ENCODE results near the gene ZSCAN2.

Gene ZSCAN2

DNA sequence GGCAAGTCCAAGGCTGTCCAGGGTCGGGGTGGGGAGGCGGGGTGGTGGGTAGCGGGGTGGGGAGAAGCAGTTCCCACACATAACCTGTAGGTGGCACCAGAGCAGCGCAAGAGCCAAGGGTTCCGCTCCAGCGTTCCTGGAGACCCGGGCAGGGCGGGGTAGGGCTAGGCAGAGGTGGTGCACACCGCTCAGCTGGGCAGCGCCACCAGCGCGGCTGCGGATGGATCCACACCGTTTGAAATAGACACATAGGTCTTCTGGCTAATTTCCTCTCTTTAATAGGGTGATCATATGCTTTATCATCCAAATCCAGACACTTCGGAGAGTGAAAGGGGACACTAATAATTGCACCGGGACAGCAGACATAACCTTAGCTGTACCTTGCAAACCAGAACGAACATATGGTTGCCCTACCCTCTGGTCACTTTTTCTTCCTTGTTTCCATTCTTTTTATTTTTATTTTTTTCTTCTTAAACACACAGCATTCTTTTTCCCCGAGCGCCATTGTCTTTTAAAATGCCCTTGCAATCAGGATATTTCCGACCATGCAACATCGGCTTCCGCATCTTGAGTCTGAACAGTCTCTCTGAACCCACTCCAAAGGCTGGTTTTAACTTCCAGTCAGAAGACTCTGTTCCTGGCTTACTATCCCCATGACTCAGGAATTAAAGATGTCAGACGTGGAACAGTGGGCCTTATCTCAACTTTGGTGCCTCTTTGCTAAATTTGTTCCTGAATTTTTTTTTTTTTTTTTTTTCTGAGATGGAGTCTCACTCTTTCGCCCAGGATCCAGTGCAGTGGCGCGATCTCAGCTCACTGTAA is 12.5 kb upstream of the ZSCAN2 start:
- H3K9me3 Mint-ChIP-seq: no peaks in the 10 kb centered on the region
- H3K27me3 Mint-ChIP-seq (ENCODE audit: low read depth): peaks cover 21% of the 10 kb centered on the region
- peaks cover 3% of the 10 kb centered on the region for H3K4me1 Mint-ChIP-seq (ENCODE audit: low read depth)
- H3K36me3 Mint-ChIP-seq (ENCODE audit: low read depth): no peaks in the 10 kb centered on the region
- peak overlapping the region; percentile 25 for H3K4me3 Mint-ChIP-seq
- H3K27ac Mint-ChIP-seq: no peak overlapping the region

DNA sequence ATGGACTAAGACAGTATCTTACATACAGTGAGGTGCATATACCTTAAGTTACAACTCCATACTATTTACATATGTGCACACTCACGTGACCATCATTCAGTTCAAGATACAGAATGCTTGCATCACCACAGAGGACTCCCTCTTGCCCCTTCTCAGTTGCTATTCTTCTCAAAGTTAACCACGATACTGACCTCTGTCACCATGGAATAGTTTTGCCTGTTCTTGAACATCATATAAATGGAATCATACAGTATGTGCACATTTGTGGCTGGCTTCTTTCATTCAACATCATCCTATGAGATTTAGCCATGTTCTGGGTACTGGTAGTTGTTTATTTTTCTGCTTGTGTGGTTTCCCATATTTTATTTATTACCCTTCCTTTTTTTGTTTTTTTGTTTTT is 10.4 kb upstream of the ZSCAN2 start:
- Mint-ChIP-seq H3K27me3 (ENCODE audit: low read depth) (peaks cover 13% of the 10 kb centered on the region), H3K4me1 (ENCODE audit: low read depth) (peaks cover 9% of the 10 kb centered on the region), H3K9me3 (no peaks in the 10 kb centered on the region), H3K4me3 (no peak overlapping the region), H3K27ac (no peak overlapping the region), H3K36me3 (ENCODE audit: low read depth) (no peaks in the 10 kb centered on the region)

DNA sequence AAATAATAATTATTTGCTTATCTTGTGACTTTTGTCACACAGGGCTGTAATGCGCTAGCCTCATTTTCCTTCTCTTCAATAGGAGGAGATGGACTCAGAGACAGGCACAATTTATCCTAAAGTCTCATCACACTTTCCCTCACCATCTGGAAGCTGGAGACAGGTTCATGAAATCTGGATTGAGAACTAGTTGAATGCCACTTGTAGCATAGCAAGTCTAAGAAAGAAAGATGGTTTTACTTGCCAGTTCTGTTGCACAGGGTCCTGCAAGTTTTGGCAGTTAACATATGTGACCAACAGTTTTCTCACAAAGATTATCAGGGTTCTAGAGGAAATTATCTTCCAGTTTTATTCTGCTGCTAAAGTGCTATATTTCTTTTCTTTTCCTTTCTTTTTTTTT is 9.0 kb upstream of the ZSCAN2 start:
- Mint-ChIP-seq H3K4me1 (ENCODE audit: low read depth) (peaks cover 9% of the 10 kb centered on the region), H3K4me3 (no peak overlapping the region), H3K36me3 (ENCODE audit: low read depth) (no peaks in the 10 kb centered on the region), H3K27me3 (ENCODE audit: low read depth) (peaks cover 4% of the 10 kb centered on the region), H3K9me3 (no peaks in the 10 kb centered on the region), H3K27ac (no peak overlapping the region)

DNA sequence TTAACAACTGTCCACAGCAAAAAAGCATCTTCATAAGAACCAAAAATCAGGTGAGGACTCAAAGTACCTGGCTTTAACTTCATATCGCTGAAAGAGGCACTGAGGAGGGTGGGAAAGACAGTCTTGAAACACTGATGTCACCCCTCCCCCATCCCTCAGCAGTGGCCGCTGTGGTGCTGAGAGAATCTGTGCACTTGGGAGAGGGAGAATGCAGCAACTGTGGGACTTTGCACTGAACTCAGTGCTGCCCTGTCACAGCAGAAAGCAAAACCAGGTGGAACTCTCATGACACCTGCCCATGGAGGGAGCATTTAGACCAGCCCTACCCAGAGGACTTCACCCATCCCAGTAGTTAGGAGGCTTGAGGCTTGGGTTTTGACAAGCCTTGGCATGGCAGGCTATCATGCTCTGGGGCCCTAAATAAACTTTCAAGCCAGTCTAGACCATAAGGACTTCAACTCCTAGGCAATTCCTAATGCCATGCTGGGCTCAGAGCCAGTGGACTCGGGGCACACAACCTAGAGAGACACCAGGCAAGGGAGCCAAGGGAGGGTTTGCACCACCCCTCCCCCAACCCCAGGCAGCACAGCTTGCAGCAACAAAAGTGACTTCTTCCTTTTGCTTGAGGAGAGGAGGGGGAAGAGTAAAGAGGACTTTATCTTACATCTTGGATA is 6.1 kb upstream of the ZSCAN2 start:
- Mint-ChIP-seq H3K9me3 (no peaks in the 10 kb centered on the region), H3K4me1 (ENCODE audit: low read depth) (peaks cover 32% of the 10 kb centered on the region), H3K27ac (no peak overlapping the region), H3K27me3 (ENCODE audit: low read depth) (peaks cover 4% of the 10 kb centered on the region), H3K36me3 (ENCODE audit: low read depth) (no peaks in the 10 kb centered on the region), H3K4me3 (no peak overlapping the region)

DNA sequence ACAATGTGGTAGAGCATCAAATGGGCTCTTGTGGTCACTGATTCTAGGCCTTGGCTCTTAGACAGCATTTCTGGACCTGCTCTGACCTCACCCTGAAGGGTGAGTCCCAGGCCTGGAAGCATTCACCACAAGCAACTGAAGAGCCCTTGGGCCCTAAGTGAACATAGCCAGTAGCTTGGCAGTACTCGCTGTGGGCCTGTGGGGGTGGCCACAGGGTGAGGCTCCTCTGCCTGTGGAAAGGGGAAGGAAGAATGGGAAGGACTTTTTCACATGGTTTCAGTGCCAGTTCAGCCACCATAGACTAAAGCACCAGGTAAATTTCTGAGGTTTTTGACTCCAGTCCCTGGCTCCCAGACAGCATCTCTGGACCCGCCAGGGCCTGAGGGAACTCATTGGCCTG is 5.1 kb upstream of the ZSCAN2 start:
- peaks cover 4% of the 10 kb centered on the region for H3K27me3 Mint-ChIP-seq (ENCODE audit: low read depth)
- no peak overlapping the region for H3K27ac Mint-ChIP-seq
- H3K36me3 Mint-ChIP-seq (ENCODE audit: low read depth): no peaks in the 10 kb centered on the region
- H3K4me3 Mint-ChIP-seq: no peak overlapping the region
- H3K9me3 Mint-ChIP-seq: no peaks in the 10 kb centered on the region
- H3K4me1 Mint-ChIP-seq (ENCODE audit: low read depth): peaks cover 39% of the 10 kb centered on the region

DNA sequence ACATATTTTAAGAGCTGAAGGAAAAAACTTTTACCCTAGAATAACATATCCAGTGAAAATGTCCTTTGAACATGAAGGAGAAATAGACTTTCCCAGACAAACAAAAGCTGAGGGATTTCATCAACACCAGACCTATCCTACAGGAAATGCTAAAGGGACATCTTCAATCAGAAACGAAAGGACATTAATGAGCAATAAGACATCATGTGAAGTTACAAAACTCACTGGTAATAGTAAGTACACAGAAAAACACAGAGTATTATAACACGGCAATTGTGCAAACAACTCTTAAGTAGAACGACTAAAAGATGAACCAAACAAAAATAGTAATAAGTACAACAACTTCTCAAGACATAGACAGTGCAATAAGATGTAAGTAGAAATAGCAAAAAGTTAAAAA is 3.5 kb upstream of the ZSCAN2 start:
- Mint-ChIP-seq H3K4me1 (ENCODE audit: low read depth) (peaks cover 43% of the 10 kb centered on the region), H3K4me3 (no peak overlapping the region), H3K27ac (no peak overlapping the region), H3K27me3 (ENCODE audit: low read depth) (peaks cover 4% of the 10 kb centered on the region), H3K36me3 (ENCODE audit: low read depth) (no peaks in the 10 kb centered on the region), H3K9me3 (no peaks in the 10 kb centered on the region)

DNA sequence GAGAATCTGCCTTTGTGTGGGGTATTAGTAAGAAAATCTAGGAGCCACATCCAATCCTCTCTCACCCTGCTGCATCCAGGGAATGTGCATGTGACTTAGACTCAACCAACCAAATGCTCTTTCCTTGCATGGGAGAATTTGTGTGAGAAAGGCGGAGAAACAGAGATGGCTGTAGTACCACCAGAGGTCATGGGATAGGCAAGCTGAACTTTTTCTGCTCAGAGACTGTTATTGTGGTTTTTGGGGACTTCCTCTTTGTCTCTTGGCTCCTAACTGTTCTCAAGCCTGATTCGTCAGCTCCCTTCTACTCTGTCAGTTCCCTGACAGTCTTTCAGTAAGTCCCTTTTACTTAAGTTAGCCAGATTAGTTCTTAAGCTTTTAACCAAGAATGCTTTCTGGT is 2.6 kb upstream of the ZSCAN2 start:
- H3K9me3 Mint-ChIP-seq: no peaks in the 10 kb centered on the region
- no peaks in the 10 kb centered on the region for H3K27me3 Mint-ChIP-seq (ENCODE audit: low read depth)
- H3K4me3 Mint-ChIP-seq: no peak overlapping the region
- H3K4me1 Mint-ChIP-seq (ENCODE audit: low read depth): peaks cover 43% of the 10 kb centered on the region
- no peaks in the 10 kb centered on the region for H3K36me3 Mint-ChIP-seq (ENCODE audit: low read depth)
- peak overlapping the region; percentile 18 for H3K27ac Mint-ChIP-seq

DNA sequence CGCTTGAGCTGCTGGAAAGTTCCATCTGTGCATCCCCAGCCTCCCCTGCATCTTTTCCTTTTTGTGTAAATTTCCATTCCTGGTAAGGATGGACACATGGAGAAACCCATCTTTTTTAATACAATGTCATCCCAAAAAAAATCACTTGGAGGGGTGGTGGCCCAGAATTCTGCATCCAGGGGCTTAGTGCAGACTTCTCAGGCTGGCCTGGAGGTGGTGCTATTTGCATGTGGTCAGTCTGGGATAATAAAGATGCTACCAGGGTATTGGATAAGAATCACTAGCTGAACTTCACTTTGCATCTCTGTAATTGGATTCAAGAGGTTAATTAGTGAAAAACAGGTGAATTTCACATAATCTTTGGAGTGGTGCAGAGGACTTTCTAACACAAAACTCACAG is 1.8 kb upstream of the ZSCAN2 start:
- H3K27me3 Mint-ChIP-seq (ENCODE audit: low read depth): no peaks in the 10 kb centered on the region
- H3K4me1 Mint-ChIP-seq (ENCODE audit: low read depth): peaks cover 44% of the 10 kb centered on the region
- H3K27ac Mint-ChIP-seq: peak overlapping the region; percentile 18
- H3K9me3 Mint-ChIP-seq: no peaks in the 10 kb centered on the region
- H3K36me3 Mint-ChIP-seq (ENCODE audit: low read depth): peaks cover 3% of the 10 kb centered on the region
- peak overlapping the region; percentile 60 for H3K4me3 Mint-ChIP-seq

DNA sequence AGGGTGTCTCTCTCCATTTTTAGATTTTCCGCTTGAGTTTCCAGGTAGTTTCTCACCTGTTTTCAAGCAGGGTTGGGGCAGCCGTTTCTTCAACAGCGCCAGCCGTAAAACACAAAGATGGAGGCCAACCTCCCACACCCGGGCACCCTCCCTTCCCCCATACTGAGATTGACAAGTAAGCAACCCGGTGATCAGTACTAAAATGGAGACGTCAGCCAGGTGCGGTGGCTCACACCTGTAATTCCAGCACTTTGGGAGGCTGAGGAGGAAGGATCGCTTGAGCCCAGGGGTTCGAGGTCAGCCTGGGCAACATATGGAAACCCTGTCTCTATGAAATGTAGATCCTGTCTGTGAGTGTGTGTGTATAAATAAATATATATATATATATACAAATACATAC is 903 bp upstream of the ZSCAN2 start:
- Mint-ChIP-seq H3K4me1 (ENCODE audit: low read depth) (peaks cover 44% of the 10 kb centered on the region), H3K27ac (no peak overlapping the region), H3K4me3 (peak overlapping the region; percentile 60), H3K9me3 (no peaks in the 10 kb centered on the region), H3K27me3 (ENCODE audit: low read depth) (no peaks in the 10 kb centered on the region), H3K36me3 (ENCODE audit: low read depth) (peaks cover 7% of the 10 kb centered on the region)

DNA sequence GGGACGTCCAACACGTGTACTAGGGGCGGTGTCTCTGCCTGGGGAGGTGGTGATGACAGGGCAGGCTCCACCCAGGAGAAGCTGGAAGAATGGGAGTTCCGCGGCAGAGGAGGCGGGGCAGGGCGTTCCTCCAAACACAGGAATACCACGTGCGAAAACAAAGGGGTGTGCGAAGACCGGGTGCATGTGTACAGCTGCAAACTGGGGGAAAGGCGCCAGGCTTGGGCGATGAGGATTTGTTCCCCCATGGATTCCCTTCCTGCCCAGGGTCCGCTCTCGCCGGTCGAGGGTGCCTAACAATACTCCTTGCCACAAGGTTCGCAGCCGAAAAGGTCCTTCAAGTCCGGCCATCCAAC is 500 bp upstream of the ZSCAN2 start:
- peaks cover 48% of the 10 kb centered on the region for H3K4me1 Mint-ChIP-seq (ENCODE audit: low read depth)
- H3K36me3 Mint-ChIP-seq (ENCODE audit: low read depth): peaks cover 10% of the 10 kb centered on the region
- peak overlapping the region; percentile 68 for H3K27ac Mint-ChIP-seq
- H3K4me3 Mint-ChIP-seq: peak overlapping the region; percentile 88
- H3K9me3 Mint-ChIP-seq: no peaks in the 10 kb centered on the region
- no peaks in the 10 kb centered on the region for H3K27me3 Mint-ChIP-seq (ENCODE audit: low read depth)

DNA sequence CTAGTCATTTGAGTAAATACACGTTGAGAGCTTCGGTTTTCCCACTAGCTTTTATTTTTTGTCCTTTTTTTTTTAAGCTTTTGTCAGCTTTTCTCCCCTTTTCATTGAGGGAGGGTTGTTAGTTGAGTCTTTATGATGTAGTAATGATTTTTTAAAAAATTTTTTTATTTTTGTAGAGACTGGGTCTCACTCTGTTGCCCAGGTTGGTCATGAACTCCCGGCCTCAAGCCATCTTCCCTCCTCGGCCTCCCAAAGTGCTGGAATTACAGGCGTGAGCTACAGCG is 688 bp downstream of the ZSCAN2 start:
- Mint-ChIP-seq H3K36me3 (ENCODE audit: low read depth) (peaks cover 17% of the 10 kb centered on the region), H3K27ac (no peak overlapping the region), H3K9me3 (no peaks in the 10 kb centered on the region), H3K27me3 (ENCODE audit: low read depth) (no peaks in the 10 kb centered on the region), H3K4me3 (peak overlapping the region; percentile 88), H3K4me1 (ENCODE audit: low read depth) (peaks cover 52% of the 10 kb centered on the region)

DNA sequence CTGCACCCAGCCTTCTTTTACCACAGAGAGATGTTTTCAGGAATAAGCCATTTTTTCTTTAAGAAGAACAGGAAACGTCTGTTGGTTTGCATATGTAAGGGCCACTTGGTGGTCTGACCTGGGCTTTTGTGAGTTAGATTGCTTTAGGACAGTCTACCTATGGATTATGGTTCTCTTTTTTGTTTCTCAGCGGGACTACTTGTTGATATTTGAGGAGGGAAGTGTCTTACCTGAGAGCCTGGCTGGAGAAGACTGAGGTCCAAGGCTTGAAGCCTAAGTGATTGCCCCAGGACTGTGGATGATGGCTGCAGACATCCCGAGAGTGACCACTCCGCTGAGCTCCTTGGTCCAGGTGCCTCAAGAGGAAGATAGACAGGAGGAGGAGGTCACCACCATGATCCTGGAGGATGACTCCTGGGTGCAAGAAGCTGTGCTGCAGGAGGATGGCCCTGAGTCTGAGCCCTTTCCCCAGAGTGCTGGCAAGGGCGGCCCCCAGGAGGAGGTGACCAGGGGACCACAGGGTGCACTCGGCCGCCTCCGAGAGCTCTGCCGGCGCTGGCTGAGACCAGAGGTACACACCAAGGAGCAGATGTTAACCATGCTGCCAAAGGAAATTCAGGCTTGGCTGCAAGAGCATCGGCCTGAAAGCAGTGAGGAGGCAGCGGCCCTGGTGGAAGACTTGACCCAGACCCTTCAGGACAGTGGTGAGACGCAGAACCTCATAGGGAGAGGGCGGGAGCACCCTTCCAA is 3.0 kb downstream of the ZSCAN2 start:
- Mint-ChIP-seq H3K4me1 (ENCODE audit: low read depth) (peaks cover 34% of the 10 kb centered on the region), H3K27me3 (ENCODE audit: low read depth) (no peaks in the 10 kb centered on the region), H3K36me3 (ENCODE audit: low read depth) (peaks cover 27% of the 10 kb centered on the region), H3K4me3 (no peak overlapping the region), H3K9me3 (no peaks in the 10 kb centered on the region), H3K27ac (no peak overlapping the region)

DNA sequence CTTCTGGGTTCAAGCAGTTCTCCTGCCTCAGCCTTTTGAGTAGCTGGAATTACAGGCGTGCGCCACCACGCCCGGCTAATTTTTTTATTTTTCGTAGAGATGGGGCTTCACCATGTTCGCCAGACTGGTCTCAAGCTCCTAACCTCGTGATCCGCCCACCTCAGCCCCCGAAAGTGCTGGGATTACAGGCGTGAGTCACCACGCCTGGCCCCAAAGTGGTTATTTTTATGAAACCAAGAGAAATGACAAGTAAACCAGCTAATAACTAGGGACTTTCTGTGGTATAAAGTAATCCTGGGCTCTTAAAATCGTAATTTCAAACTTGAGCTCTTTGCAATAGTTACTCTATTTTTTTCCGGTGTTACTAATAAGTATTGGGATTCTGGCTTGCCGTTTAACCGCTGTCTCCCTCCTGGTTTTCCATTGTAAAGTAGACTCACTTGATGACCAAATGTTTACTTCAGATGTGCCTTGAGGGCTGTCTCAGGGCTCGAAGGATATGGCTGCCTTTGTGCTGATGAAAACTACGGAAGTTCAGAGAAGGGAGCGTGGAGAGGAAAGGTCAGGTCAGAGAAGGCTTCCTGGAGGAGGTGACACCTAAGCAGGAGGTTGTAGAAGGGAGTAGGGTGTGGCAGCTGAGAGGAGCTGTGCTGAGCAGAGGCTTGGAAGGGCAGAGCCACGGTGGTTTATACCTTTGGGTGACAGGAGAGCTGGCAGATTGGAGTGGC is 4.2 kb downstream of the ZSCAN2 start:
- Mint-ChIP-seq H3K27me3 (ENCODE audit: low read depth) (no peaks in the 10 kb centered on the region), H3K4me3 (no peak overlapping the region), H3K36me3 (ENCODE audit: low read depth) (peaks cover 31% of the 10 kb centered on the region), H3K27ac (peak overlapping the region; percentile 38), H3K9me3 (no peaks in the 10 kb centered on the region), H3K4me1 (ENCODE audit: low read depth) (peaks cover 24% of the 10 kb centered on the region)

DNA sequence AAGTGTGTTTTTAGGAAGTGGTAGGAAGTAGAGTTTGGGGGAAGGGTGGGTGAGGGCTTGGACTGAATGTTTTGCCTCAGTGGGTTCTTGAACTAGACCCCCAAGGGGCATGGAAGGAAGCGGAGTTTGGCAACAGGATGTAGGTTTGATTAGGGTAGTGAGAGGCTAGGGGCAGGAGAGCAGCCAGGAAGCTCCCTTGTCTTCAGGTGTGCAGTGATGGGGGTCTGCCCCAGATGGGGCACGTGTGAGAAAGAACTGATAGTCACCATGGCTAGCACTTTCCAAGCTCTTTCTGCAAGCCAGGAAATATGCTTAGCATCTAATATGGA is 4.7 kb downstream of the ZSCAN2 start:
- Mint-ChIP-seq H3K27me3 (ENCODE audit: low read depth) (no peaks in the 10 kb centered on the region), H3K9me3 (no peaks in the 10 kb centered on the region), H3K27ac (no peak overlapping the region), H3K4me1 (ENCODE audit: low read depth) (peaks cover 20% of the 10 kb centered on the region), H3K36me3 (ENCODE audit: low read depth) (peaks cover 31% of the 10 kb centered on the region), H3K4me3 (no peak overlapping the region)

Data from T-helper 1 cell treated with Interleukin-12 subunit alpha and Interleukin-12 subunit beta and Interleukin-4 antibody, amounts not matched to agents 30 μg/mL and 1 μg/mL, for 36 hours (primary cell).